Keratinocyte (primary cell): Measurements from ENCODE around the gene SH3D21. TPM values are rescaled to one million over a fixed set of nuclear protein-coding genes. Genes with fewer than 3 reads are reported as not detected.

Source experiments
- DNase-seq: peaks from one replicate; pipeline ENCODE4 v3.0.0-alpha.2; 2011; ENCODE audit warnings: low read depth, missing footprints, low spot score
- FAIRE-seq: peaks from 2 replicates; lab custom pipeline; 2011; peaks lifted over from hg19 to GRCh38; lab: Jason Lieb, UNC
- H2AFZ ChIP-seq: 2 replicates; pipeline ENCODE4 v1.6.0; 2012; ENCODE audit warnings: low read length, control low read depth, inconsistent platforms; ENCODE audit not compliant: control insufficient read depth
- H3K27ac ChIP-seq: 2 replicates; pipeline ENCODE4 v1.5.1; 2011; ENCODE audit warnings: low read length; ENCODE audit not compliant: control insufficient read depth, insufficient read depth
- H3K27me3 ChIP-seq: 3 replicates; pipeline ENCODE4 v1.6.0; 2011; ENCODE audit warnings: low read length; ENCODE audit not compliant: control insufficient read depth, insufficient read depth; ENCODE audit errors: extremely low read depth
- H3K36me3 ChIP-seq, 2 experiments: 2 replicates in 1 of 2; 3 replicates in 1 of 2; pipeline ENCODE4 v1.5.1; 2011; ENCODE audit warnings: low read length in 2 of 2, mild to moderate bottlenecking in 1 of 2; ENCODE audit not compliant: control insufficient read depth in 2 of 2, insufficient read depth in 2 of 2; ENCODE audit errors: extremely low read depth in 1 of 2
- H3K4me1 ChIP-seq: 3 replicates; pipeline ENCODE4 v1.5.1; 2011; ENCODE audit warnings: low read length; ENCODE audit not compliant: control insufficient read depth, insufficient read depth; ENCODE audit errors: extremely low read depth
- H3K4me2 ChIP-seq: 3 replicates; pipeline ENCODE4 v1.6.0; 2011; ENCODE audit warnings: low read depth, low read length; ENCODE audit not compliant: control insufficient read depth, insufficient read depth; ENCODE audit errors: extremely low read depth
- H3K4me3 ChIP-seq, 3 experiments: fragments of 200-600 bp in 1 of 3; sonication (generic) in 1 of 3; 2 replicates in 2 of 3; 3 replicates in 1 of 3; pipeline ENCODE4 v1.5.1; 2011 to 2016; ENCODE audit warnings: low read length in 3 of 3, mild to moderate bottlenecking in 3 of 3, control low read depth in 2 of 3, inconsistent platforms in 1 of 3, low read depth in 1 of 3, mixed read lengths in 1 of 3, mixed run types in 1 of 3, moderate library complexity in 1 of 3; ENCODE audit not compliant: control insufficient read depth in 2 of 3, insufficient read depth in 2 of 3; ENCODE audit errors: extremely low read depth in 1 of 3
- H3K79me2 ChIP-seq: 2 replicates; pipeline ENCODE4 v1.6.0; 2012; ENCODE audit warnings: low read length; ENCODE audit not compliant: control insufficient read depth, insufficient read depth
- H3K9ac ChIP-seq: 3 replicates; pipeline ENCODE4 v1.6.0; 2011; ENCODE audit warnings: low read length; ENCODE audit not compliant: control insufficient read depth, insufficient read depth; ENCODE audit errors: extremely low read depth
- H3K9me1 ChIP-seq: 3 replicates; pipeline ENCODE4 v1.6.0; 2011; ENCODE audit warnings: low read length; ENCODE audit not compliant: control insufficient read depth, insufficient read depth; ENCODE audit errors: extremely low read depth
- H3K9me3 ChIP-seq: 2 replicates; pipeline ENCODE4 v1.5.1; 2012; ENCODE audit warnings: low read depth, low read length; ENCODE audit not compliant: control insufficient read depth
- H4K20me1 ChIP-seq: 3 replicates; pipeline ENCODE4 v1.6.0; 2011; ENCODE audit warnings: low read length; ENCODE audit not compliant: control insufficient read depth, insufficient read depth; ENCODE audit errors: extremely low read depth
- EZH2 ChIP-seq: IDR thresholded peaks from one replicate; pipeline ENCODE4 v1.6.1; 2012; ENCODE audit warnings: inconsistent platforms, mild to moderate bottlenecking, low read length, moderate library complexity
- dilution Hi-C: fragments of 300-500 bp; cut with MboI; formaldehyde crosslinking; loops from one replicate; pipeline ENCODE4 v1.7.0; 2020; ENCODE audit warnings: low sequenced_read_pairs; ENCODE audit not compliant: extremely low pct_ligation_motif_present
- polyA plus RNA-seq, 5 experiments: library from polyadenylated mRNA; depleted of rRNA in 3 of 5; stranded (reverse) in 3 of 5; stranded (forward) in 1 of 5; unstranded in 1 of 5; fragments of >200 nt; gene quantifications; 1 replicate in 1 of 5; 2 replicates in 3 of 5; 3 replicates in 1 of 5; pipeline versions ENCODE4 v1.2.1 to v1.2.3, GENCODE V29; 2011 to 2012; ENCODE audit warnings: missing spikeins in 2 of 5, low read depth in 1 of 5, low replicate concordance in 1 of 5
- TF ChIP-seq, protein P1 (sequence below), 3 experiments: IDR thresholded peaks in 1 of 3; conservative IDR thresholded peaks in 1 of 3; optimal IDR thresholded peaks in 1 of 3; 2 replicates in 2 of 3; 3 replicates in 1 of 3; pipeline versions ENCODE3 to v1.5.1; 2011; ENCODE audit warnings: low read length in 3 of 3, mild to moderate bottlenecking in 3 of 3, moderate library complexity in 2 of 3, control low read depth in 1 of 3, inconsistent platforms in 1 of 3; ENCODE audit not compliant: insufficient read depth in 2 of 3; ENCODE audit errors: extremely low read depth in 1 of 3

Gene SH3D21
- polyA plus RNA-seq, 1 donor (not counting 4 experiments of a cell fraction or from before 2014, with no cell fraction given), result 7.1 TPM

DNA sequence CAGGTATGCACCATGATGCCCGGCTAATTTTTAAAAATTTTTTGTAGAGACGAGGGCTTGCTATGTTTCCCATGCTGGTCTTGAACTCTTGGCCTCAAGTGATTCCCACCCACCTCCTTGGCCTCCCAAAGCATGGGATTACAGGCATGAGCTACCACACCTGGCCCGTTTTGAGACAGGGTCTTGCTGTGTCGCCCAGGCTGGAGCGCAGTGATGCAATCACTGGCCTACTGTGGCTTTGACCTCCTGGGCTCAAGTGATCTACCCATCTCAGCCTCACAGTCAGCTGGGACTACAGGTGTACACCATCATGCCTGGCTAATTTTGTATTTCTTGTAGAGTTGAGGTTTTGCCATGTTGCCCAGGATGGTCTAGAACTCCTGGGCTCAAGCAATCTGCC lies 7.5 kb upstream of the SH3D21 start:
- FAIRE-seq (no peak), DNase-seq (no peak)
- H4K20me1 ChIP-seq, result no peaks in the 10 kb centered on the region
- no peak overlapping the region for H3K4me2 ChIP-seq
- no peaks in the 10 kb centered on the region for H3K9me1 ChIP-seq
- H3K79me2 ChIP-seq, result peaks cover 3% of the 10 kb centered on the region
- no peak overlapping the region for H3K4me3 ChIP-seq
- H3K27ac ChIP-seq, result no peak overlapping the region
- H3K9ac ChIP-seq, result no peak overlapping the region
- peaks cover 15% of the 10 kb centered on the region for H3K4me1 ChIP-seq
- no peak overlapping the region for H2AFZ ChIP-seq
- peaks cover 24 to 44% of the 10 kb centered on the region in 2 experiments for H3K36me3 ChIP-seq
- dilution Hi-C loops, result no loop called here
- H3K27me3 ChIP-seq, result no peaks in the 10 kb centered on the region
- no peaks in the 10 kb centered on the region for H3K9me3 ChIP-seq
- TF ChIP-seq EZH2, result no peak
- TF ChIP-seq, protein P1, sequence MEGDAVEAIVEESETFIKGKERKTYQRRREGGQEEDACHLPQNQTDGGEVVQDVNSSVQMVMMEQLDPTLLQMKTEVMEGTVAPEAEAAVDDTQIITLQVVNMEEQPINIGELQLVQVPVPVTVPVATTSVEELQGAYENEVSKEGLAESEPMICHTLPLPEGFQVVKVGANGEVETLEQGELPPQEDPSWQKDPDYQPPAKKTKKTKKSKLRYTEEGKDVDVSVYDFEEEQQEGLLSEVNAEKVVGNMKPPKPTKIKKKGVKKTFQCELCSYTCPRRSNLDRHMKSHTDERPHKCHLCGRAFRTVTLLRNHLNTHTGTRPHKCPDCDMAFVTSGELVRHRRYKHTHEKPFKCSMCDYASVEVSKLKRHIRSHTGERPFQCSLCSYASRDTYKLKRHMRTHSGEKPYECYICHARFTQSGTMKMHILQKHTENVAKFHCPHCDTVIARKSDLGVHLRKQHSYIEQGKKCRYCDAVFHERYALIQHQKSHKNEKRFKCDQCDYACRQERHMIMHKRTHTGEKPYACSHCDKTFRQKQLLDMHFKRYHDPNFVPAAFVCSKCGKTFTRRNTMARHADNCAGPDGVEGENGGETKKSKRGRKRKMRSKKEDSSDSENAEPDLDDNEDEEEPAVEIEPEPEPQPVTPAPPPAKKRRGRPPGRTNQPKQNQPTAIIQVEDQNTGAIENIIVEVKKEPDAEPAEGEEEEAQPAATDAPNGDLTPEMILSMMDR (optimal IDR thresholded peaks at IDR 0.05 in 1 of 3, IDR thresholded peaks at IDR 0.05 in 1 of 3, conservative IDR thresholded peaks at IDR 0.05 in 1 of 3; ENCODE audit: extremely low read depth in 1 of 3, insufficient read depth in 2 of 3, low read length in 3 of 3), result no peak

DNA sequence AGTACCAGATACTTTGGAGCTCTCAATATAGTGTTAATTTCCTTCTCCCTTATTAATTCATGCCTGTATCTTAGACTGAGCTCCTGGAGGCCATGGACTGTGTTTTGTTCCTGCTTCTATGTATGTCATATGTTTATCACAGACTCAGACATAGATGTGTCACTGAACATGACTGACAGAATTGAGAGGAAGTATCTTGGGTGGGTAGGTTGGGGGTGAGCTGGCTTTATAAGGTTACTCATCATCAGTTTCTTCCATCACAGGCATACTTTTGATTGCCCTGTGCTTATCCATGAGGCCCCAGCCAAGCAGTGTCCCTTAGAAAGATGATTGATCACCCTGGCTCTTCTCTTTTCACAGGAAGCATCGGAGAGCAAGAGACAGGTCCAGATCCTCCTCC lies 5.6 kb upstream of the SH3D21 start:
- H3K9me1 ChIP-seq, result no peaks in the 10 kb centered on the region
- H3K79me2 ChIP-seq, result peaks cover 2% of the 10 kb centered on the region
- no peak for FAIRE-seq
- H3K27me3 ChIP-seq, result no peaks in the 10 kb centered on the region
- peak overlapping the region; percentile 67 for H3K9ac ChIP-seq
- H3K27ac ChIP-seq, result peak overlapping the region; percentile 92
- peaks cover 21 to 53% of the 10 kb centered on the region in 2 experiments for H3K36me3 ChIP-seq
- peaks cover 22% of the 10 kb centered on the region for H3K4me1 ChIP-seq
- no peak overlapping the region for H3K4me3 ChIP-seq
- peak overlapping the region; percentile 59 for H3K4me2 ChIP-seq
- no peaks in the 10 kb centered on the region for H4K20me1 ChIP-seq
- dilution Hi-C loops, result no loop called here
- DNase-seq, result peak; percentile 67
- TF ChIP-seq, protein P1 (optimal IDR thresholded peaks at IDR 0.05 in 1 of 3, IDR thresholded peaks at IDR 0.05 in 1 of 3, conservative IDR thresholded peaks at IDR 0.05 in 1 of 3; ENCODE audit: extremely low read depth in 1 of 3, insufficient read depth in 2 of 3, low read length in 3 of 3), result no peak
- no peak for TF ChIP-seq EZH2
- H3K9me3 ChIP-seq, result no peaks in the 10 kb centered on the region
- H2AFZ ChIP-seq, result no peak overlapping the region
